HepG2 (cell line): ENCODE measurements around the gene LACTBL1.

Source experiments
- BHLHE40 ChIP-seq: IDR thresholded peaks from 2 replicates; pipeline ENCODE4 v1.6.1; 2011; ENCODE audit warnings: low read length, improper control_type of control experiment
- FOXJ3 ChIP-seq: sonication (generic); formaldehyde crosslinking; IDR thresholded peaks from 2 replicates; pipeline ENCODE4 v1.4.0; 2020; ENCODE audit warnings: missing genetic modification reagents, mild to moderate bottlenecking, borderline replicate concordance
- KLF6 ChIP-seq: IDR thresholded peaks from 2 replicates; pipeline ENCODE4 v1.8.0; 2016; ENCODE audit warnings: missing biosample characterization, missing genetic modification reagents
- SNAPC5 ChIP-seq: sonication (generic); formaldehyde crosslinking; IDR thresholded peaks from 2 replicates; pipeline ENCODE4 v1.8.1; 2023; ENCODE audit warnings: mild to moderate bottlenecking, missing genetic modification reagents, borderline replicate concordance
- TCF12 ChIP-seq, 2 experiments: fragments of 450-650 bp in 1 of 2; sonication (generic) in 1 of 2; formaldehyde crosslinking in 1 of 2; IDR thresholded peaks; 2 replicates each; pipeline versions ENCODE4 v1.6.1 to v1.8.0; 2017 to 2022; ENCODE audit warnings: antibody characterized with exemption in 1 of 2, mild to moderate bottlenecking in 1 of 2, missing genetic modification reagents in 1 of 2, moderate library complexity in 1 of 2
- TF ChIP-seq, protein P1 (sequence below): sonication (generic); formaldehyde crosslinking; IDR thresholded peaks from 2 replicates; pipeline ENCODE4 v1.5.0; 2020; ENCODE audit warnings: mild to moderate bottlenecking, missing genetic modification reagents, moderate library complexity

- TF ChIP-seq KLF6 (CRISPR knock-in tag) (no peak), SNAPC5 (CRISPR knock-in tag) (no peak), FOXJ3 (no peak), TCF12 (IDR thresholded peaks at IDR 0.05) (no peak), TCF12 (CRISPR knock-in tag; IDR thresholded peaks at IDR 0.05) (no peak), BHLHE40 (no peak)
- TF ChIP-seq, protein P1, sequence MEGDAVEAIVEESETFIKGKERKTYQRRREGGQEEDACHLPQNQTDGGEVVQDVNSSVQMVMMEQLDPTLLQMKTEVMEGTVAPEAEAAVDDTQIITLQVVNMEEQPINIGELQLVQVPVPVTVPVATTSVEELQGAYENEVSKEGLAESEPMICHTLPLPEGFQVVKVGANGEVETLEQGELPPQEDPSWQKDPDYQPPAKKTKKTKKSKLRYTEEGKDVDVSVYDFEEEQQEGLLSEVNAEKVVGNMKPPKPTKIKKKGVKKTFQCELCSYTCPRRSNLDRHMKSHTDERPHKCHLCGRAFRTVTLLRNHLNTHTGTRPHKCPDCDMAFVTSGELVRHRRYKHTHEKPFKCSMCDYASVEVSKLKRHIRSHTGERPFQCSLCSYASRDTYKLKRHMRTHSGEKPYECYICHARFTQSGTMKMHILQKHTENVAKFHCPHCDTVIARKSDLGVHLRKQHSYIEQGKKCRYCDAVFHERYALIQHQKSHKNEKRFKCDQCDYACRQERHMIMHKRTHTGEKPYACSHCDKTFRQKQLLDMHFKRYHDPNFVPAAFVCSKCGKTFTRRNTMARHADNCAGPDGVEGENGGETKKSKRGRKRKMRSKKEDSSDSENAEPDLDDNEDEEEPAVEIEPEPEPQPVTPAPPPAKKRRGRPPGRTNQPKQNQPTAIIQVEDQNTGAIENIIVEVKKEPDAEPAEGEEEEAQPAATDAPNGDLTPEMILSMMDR (CRISPR knock-in tag): no peak
These were observed 63.7 kb downstream of the LACTBL1 start for GRCh38 chr1:22908880-22909426.
